HG03558 (cell line): Measurements from ENCODE around the gene FOXD4L3.
"Not testable (repeated sequence)": the region's sequence is repeated elsewhere in the genome, so short reads cannot be mapped to it uniquely, and the experiment has no call there.

Experiments used
- ATAC-seq: cut with Tn5 transposase; IDR thresholded peaks from one replicate; pipeline ENCODE4 v1.9.1; 2021; ENCODE audit warnings: moderate number of reproducible peaks; ENCODE audit not compliant: unreplicated experiment; ENCODE audit errors: extremely low read depth

Gene FOXD4L3

DNA sequence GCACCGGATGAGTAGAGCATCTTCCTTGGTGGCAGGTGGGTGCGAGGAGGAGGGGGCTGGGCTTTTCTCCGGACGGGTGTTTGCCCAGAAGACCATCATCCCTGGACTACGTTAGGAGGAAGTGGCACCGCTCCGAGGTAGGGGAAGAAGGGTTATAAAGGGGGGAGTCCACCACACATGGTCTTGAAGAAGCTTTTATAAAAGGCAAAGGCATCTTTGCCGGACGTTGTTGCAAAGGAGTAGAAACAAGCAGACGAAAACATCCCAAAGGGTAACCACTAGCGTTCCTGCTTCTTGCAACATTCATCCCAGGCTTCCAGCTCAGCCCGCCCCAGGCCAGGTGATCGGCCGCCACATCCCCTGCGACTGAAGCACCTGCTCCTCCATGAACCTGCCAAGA is at the start of gene FOXD4L3:
Gene FOXD4L3, plus strand, starts transcription at position 301 of the 400 bp plus-strand sequence. Its CDS starts 85 bp downstream, at position 386.
- not testable (repeated sequence) for ATAC-seq

- ATAC-seq, result not testable (repeated sequence)
Observed at GRCh38 chr9:68281041-68281440, 21.6 kb upstream of the FOXD4L3 start.

DNA sequence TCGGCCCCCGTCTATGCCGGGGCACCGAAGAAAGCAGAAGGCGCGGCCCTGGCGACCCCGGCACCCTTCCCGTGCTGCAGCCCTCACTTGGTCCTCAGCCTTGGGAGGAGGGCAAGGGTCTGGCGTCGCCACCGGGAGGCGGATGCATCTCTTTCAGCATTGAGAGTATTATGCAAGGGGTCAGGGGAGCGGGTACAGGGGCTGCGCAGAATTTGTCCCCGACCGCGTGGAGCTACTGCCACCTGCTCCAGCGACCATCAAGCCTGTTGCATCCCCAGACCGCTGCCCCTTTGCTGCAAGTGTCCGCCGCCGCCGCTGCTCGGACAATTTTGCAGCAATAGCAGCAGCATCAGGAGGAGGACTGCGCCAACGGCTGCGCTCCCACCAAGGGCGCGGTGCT is 1.1 kb downstream of the FOXD4L3 start:
- not testable (repeated sequence) for ATAC-seq

GRCh38 chr9:68304212-68304611 is 1.5 kb downstream of the FOXD4L3 start:
- ATAC-seq, result not testable (repeated sequence)

DNA sequence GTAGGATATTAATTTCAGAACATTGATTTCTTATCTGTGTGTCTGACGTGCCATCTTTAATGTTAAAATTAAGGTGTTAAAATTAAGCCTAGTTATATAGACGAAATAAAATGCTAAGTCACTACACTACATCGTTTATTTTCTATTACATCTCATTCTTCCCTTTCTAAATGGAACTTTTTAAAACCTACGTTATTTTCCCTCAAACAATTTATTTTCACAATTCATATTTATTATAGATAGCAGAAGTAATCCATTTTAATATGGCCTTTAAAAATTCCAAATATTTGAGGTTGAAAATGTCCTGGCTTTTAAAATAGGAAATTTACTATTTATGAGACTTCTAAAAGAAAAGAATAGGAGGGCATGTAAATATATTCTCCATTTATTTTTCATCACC is 2.1 kb downstream of the FOXD4L3 start:
- not testable (repeated sequence) for ATAC-seq

GRCh38 chr9:68305680-68306285 is 3.1 kb downstream of the FOXD4L3 start:
- ATAC-seq, result not testable (repeated sequence)

DNA sequence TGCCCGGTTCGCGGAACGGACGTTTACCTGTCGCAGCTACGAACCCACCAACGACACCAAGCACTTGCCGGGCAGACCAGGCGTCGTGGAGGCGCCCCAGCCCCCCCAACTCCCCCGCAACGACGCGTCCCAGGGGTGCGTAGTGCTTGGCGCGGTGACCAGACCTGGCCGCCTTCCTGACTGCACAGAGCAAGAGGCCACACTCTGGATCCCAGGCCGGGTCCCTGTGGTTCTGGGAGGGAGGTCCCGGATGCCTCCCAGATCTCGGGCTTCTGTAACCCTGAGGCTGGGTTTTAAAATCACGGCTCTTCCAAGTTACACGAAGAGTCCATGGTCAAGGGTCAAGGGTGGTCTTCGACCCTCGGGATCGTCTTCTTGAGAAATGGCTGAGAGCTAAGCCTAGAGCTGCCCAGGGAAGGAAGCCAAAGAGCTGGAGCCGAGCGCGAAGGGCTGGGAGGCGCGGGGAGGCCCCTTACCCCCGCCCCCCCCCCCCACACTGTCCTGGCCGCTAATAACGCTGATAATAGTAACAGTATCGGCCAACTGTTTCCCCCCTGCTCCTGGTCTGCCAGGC is 3.8 kb downstream of the FOXD4L3 start:
- ATAC-seq, result not testable (repeated sequence)

- ATAC-seq, result not testable (repeated sequence)
Observed at GRCh38 chr9:68307127-68307526, 4.5 kb downstream of the FOXD4L3 start.

- ATAC-seq, result not testable (repeated sequence)
Observed at GRCh38 chr9:68307654-68308053, 5.0 kb downstream of the FOXD4L3 start.

- not testable (repeated sequence) for ATAC-seq
Observed at GRCh38 chr9:68311208-68311607, 8.5 kb downstream of the FOXD4L3 start.

DNA sequence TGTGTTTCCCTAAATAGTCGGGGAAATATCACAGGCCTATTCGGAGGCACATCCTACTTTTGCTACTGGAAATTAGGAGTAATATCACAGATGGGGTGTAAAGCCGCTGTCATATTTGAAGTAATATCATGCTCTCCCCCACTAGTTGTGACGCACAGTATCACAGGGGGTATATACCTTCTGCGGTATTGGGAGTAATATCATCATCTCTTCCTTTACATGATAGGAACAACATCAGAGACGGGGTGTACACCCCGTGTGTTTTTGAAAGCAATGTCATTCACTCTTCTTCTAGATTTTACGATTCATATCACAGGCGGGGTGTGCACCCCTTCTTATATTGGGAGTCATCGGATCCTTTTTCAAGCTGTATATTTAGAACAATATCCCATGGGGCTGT is 15.5 kb downstream of the FOXD4L3 start:
- ATAC-seq, result not testable (repeated sequence)

GRCh38 chr9:68323749-68324148 is 21.1 kb downstream of the FOXD4L3 start:
- not testable (repeated sequence) for ATAC-seq

DNA sequence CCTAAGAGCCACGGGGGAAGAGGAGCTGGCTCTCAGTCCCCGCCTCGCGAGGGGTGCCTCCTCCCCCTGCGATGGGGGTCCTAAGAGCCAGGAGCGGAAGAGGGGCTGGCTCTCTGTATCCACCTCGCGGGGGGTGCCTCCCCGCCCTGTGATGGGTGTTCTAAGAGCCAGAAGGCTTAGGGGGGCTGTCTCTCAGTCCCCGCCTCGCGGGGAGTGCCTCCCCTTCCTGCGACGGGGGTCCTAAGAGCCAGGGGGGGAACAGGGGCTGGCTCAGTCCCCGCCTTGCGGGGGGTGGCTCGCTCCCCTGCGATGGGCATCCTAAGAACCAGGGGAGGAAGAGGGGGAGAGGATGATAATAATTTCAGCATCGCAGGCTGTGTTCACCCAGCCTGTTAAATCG is 21.9 kb downstream of the FOXD4L3 start:
- ATAC-seq, result not testable (repeated sequence)

GRCh38 chr9:68329106-68329505 is 26.4 kb downstream of the FOXD4L3 start:
- ATAC-seq, result not testable (repeated sequence)

GRCh38 chr9:68330531-68331173 is 28.0 kb downstream of the FOXD4L3 start:
- ATAC-seq, result not testable (repeated sequence)

- ATAC-seq, result not testable (repeated sequence)
Observed at GRCh38 chr9:68332122-68332521, 29.5 kb downstream of the FOXD4L3 start.

DNA sequence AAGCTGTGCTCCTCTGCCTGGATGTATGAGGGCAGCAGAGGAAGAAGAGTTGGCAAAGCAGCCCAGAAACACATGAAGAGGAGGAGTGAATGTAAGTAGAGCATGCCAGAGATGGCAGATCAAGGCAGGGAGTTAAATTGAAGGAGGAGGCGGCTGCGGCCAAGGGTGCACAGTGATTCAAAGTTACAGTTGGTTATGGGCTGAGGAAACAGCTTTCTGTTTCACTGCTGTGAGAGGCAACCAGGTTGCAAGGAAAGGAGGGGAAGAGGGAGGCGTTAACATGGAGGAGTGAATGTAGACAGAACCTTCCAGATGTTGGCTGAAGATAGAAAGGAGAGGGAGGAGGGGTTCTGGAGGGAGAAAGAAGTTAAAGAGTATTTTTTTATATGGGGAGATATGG is 33.3 kb downstream of the FOXD4L3 start:
- not testable (repeated sequence) for ATAC-seq

DNA sequence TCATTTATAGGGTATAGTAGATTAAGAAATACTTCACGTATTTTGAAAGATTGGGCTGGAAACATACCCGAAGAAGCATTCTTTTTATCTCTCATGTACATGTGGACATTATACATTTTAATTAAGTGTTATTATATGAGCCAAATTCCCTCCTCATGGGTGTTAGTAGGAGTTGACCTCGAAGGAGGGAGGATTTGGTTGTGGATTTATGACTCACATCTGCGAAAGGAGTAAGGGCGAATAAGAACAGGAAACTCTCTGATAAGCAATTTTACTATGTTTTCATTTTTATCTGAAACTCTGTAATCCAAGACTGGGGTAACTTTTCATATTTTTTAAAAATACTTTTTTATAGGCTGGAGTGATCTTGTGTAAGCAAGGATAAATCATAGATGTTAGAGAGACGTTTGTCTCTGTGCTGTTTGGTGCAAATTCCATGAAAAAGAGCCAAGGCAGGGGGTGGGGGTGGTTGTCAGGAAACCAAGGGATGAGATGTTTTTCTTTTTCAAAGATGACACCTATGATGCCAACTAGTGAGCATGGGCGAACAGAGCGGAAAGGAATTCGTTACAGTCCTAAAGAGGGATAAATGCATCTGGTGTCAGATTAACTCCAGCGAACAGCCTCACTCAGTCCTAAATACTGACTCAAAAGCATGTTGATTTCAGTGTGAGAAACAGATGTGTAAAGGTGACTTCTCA is 34.1 kb downstream of the FOXD4L3 start:
- ATAC-seq, result not testable (repeated sequence)

GRCh38 chr9:68338000-68338399 is 35.3 kb downstream of the FOXD4L3 start:
- ATAC-seq, result not testable (repeated sequence)

DNA sequence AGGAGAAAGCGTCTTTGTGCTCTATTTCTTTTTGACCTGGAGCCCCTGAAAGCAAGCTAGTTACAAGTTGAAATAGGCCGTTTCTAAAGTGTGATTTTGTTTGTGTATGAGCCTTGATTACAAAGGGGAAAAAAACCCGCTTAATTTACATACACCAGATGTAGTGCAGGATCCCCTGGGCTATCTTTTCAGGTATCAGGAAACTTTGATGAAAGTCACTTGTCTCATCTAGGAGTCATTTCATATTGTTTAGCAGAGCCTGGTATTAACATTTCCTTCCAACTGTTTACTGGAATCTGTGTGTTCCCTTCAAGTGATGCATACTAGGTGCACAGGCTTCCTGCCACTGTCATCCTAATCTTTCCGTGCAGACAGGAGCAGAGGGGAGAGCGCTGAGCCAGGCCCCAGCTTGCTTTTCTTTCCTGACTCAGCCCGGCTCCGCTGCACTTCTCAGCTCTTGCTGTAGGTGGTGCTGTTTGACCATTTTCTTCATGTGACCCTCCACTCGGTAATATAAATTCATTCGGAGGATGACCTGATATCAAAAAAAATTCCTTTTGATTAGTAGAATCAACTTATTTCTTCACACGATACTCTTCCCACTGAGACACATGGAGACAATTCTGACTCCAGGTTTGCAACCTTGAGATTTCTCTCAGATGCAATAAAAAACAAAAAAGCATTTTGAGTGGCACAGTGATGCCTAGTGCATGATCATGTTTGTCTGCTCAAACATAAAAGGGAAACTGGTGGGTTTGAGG is 39.8 kb downstream of the FOXD4L3 start:
- not testable (repeated sequence) for ATAC-seq
